Pulmonary artery endothelial cell (primary cell): Measurements from ENCODE around the gene ZBTB16. TPM values are rescaled to one million over a fixed set of nuclear protein-coding genes. Genes with fewer than 3 reads are reported as not detected.

Experiments used
- DNase-seq: peaks from one replicate; pipeline ENCODE4 v3.0.0-alpha.2; 2011; ENCODE audit warnings: low read depth, low spot score
- total RNA-seq: library from RNA; depleted of rRNA; stranded (reverse); fragments of >200 nt; gene quantifications from 2 replicates; pipeline ENCODE4 v1.2.3, GENCODE V29; 2014

Gene ZBTB16
- total RNA-seq, 1 donor from 2014 or later: 17.3 TPM

DNA sequence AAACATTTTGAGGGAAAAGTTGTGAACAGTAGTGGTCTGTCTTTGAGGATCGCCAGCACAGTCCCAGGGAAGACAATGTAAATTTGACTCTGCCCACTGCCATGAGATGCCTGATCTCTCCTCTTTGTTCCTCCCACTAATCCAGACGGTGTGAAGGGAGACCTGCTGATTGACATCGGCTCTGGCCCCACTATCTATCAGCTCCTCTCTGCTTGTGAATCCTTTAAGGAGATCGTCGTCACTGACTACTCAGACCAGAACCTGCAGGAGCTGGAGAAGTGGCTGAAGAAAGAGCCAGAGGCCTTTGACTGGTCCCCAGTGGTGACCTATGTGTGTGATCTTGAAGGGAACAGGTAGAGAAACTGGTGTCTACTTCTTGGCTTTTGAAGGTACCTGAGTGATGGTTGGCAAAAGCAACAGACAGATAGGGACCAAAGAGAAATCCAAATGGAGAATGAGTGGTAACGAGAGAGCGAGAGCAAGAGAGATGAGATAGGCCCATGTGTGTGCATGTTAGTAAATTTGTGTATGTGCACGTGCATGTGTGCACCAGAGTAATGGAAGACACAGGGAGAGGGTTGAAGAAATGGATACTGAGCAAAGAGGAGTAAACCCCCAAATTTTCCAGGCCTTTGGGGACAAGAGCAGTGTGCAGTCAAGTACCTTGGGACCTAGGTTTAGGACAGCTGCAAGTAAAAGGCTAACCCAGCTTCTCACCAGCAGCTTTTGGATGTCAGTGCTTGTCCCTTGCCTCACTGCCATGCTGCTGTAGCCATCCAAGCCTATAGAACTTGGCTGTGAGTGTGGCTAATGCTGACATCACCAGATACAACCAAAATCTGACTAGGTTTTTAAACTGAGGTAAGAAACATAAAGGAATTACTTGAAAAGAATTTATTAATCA is 238.5 kb downstream of the ZBTB16 start:
- no peak for DNase-seq

DNA sequence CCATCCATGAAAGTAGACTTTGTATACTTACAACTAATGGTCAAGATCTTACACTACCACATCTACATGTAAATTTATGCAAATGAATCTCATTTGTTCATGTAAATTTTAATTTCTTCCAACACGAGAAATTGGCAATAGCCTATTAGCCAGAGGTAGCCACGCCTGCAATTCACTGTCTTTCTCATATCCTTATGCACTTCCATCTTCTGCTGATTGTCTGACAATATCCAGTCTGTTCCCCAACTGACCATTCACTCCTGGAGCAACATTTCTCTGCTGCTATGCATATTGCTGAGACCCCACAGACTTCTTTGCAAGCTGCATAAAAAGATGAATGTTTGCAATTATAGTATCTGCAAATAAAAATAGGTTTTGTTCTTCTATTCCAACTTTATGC is 239.2 kb downstream of the ZBTB16 start:
- DNase-seq: no peak

Other genes with a start within 250 kb of the ZBTB16 start
- 31.7 and 55.2 TPM in 2 replicates for gene USP28, start 184.1 kb upstream of the ZBTB16 start, total RNA-seq
- gene HTR3B, start 154.9 kb upstream of the ZBTB16 start, total RNA-seq: not detected in 2 replicates
- not detected in 2 replicates for gene HTR3A, start 84.6 kb upstream of the ZBTB16 start, total RNA-seq
- 346 and 362 TPM in 2 replicates for gene NNMT, start 236.7 kb downstream of the ZBTB16 start, total RNA-seq